HepG2 (cell line): Measurements from ENCODE around the gene SPTBN4. TPM values are rescaled to one million over a fixed set of nuclear protein-coding genes. Genes with fewer than 3 reads are reported as not detected.

ENCODE experiments used
- ETV6 ChIP-seq: sonication (generic); formaldehyde crosslinking; conservative IDR thresholded peaks from 2 replicates; pipeline ENCODE4 v1.4.0; 2020; ENCODE audit warnings: missing genetic modification reagents
- FOXC1 ChIP-seq: sonication (generic); formaldehyde crosslinking; IDR thresholded peaks from 2 replicates; pipeline ENCODE4 v1.8.0; 2022; ENCODE audit warnings: mild to moderate bottlenecking, missing genetic modification reagents, borderline replicate concordance
- HDAC6 ChIP-seq: fragments of 200-600 bp; sonication (generic); IDR thresholded peaks from 2 replicates; pipeline ENCODE4 v1.7.0; 2017; ENCODE audit warnings: mild to moderate bottlenecking, antibody characterized with exemption, low read length, low read depth
- HNRNPH1 ChIP-seq: fragments of 200-400 bp; formaldehyde crosslinking; optimal IDR thresholded peaks from 2 replicates; pipeline ENCODE3; 2017; ENCODE audit warnings: mild to moderate bottlenecking, low read depth, low read length
- KDM3A ChIP-seq: IDR thresholded peaks from 2 replicates; pipeline ENCODE4 v1.6.1; 2018; ENCODE audit warnings: low read depth, missing compliant biosample characterization
- KLF6 ChIP-seq: IDR thresholded peaks from 2 replicates; pipeline ENCODE4 v1.8.0; 2016; ENCODE audit warnings: missing biosample characterization, missing genetic modification reagents
- NFE2 ChIP-seq: sonication (generic); formaldehyde crosslinking; IDR thresholded peaks from 2 replicates; pipeline ENCODE4 v1.4.0; 2020; ENCODE audit warnings: missing genetic modification reagents
- NFRKB ChIP-seq: fragments of 450-650 bp; IDR thresholded peaks from 2 replicates; pipeline ENCODE4 v1.6.1; 2017
- NR2C2 ChIP-seq: sonication (generic); formaldehyde crosslinking; IDR thresholded peaks from 2 replicates; pipeline ENCODE4 v1.4.0; 2020; ENCODE audit warnings: missing genetic modification reagents, mild to moderate bottlenecking, moderate library complexity, borderline replicate concordance
- PAF1 ChIP-seq: IDR thresholded peaks from 2 replicates; pipeline ENCODE4 v1.6.1; 2016; ENCODE audit warnings: missing genetic modification reagents, missing compliant biosample characterization
- RARG ChIP-seq: sonication (generic); formaldehyde crosslinking; IDR thresholded peaks from 2 replicates; pipeline ENCODE4 v1.4.0; 2020; ENCODE audit warnings: low read depth, mild to moderate bottlenecking, missing genetic modification reagents
- SATB2 ChIP-seq: sonication (generic); formaldehyde crosslinking; IDR thresholded peaks from 2 replicates; pipeline ENCODE4 v1.5.0; 2020; ENCODE audit warnings: missing genetic modification reagents
- SP4 ChIP-seq: sonication (generic); formaldehyde crosslinking; IDR thresholded peaks from 2 replicates; pipeline ENCODE4 v1.8.1; 2023; ENCODE audit warnings: mild to moderate bottlenecking, missing genetic modification reagents
- STAT5B ChIP-seq: sonication (generic); formaldehyde crosslinking; IDR thresholded peaks from 2 replicates; pipeline ENCODE4 v1.4.0; 2020; ENCODE audit warnings: missing genetic modification reagents
- ZNF101 ChIP-seq: sonication (generic); formaldehyde crosslinking; IDR thresholded peaks from 2 replicates; pipeline ENCODE4 v1.4.0; 2020; ENCODE audit warnings: mild to moderate bottlenecking, low read depth, missing genetic modification reagents, borderline replicate concordance
- ZNF335 ChIP-seq: sonication (generic); formaldehyde crosslinking; IDR thresholded peaks from 2 replicates; pipeline ENCODE4 v1.4.0; 2020; ENCODE audit warnings: missing genetic modification reagents
- ZNF558 ChIP-seq: sonication (generic); formaldehyde crosslinking; IDR thresholded peaks from 2 replicates; pipeline ENCODE4 v1.9.0; 2022; ENCODE audit warnings: mild to moderate bottlenecking, missing genetic modification reagents, borderline replicate concordance
- ZNF577 ChIP-seq: sonication (generic); formaldehyde crosslinking; IDR thresholded peaks from 2 replicates; pipeline ENCODE4 v1.4.0; 2020; ENCODE audit warnings: mild to moderate bottlenecking, low read depth, missing genetic modification reagents, borderline replicate concordance
- ZNF720 ChIP-seq: sonication (generic); formaldehyde crosslinking; IDR thresholded peaks from 2 replicates; pipeline ENCODE4 v1.4.0; 2020; ENCODE audit warnings: missing genetic modification reagents
- ZNF780A ChIP-seq: sonication (generic); formaldehyde crosslinking; IDR thresholded peaks from 2 replicates; pipeline ENCODE4 v1.8.0; 2022; ENCODE audit warnings: mild to moderate bottlenecking, missing genetic modification reagents, moderate library complexity
- polyA plus RNA-seq, 8 experiments: library from polyadenylated mRNA; depleted of rRNA in 3 of 8; stranded (reverse) in 7 of 8; unstranded in 1 of 8; fragments of >200 nt; fragmentation: Illumina TruSeq in 4 of 8; extraction: Trizol in 4 of 8; gene quantifications; 2 replicates each; pipeline versions ENCODE4 v1.2.1 to v1.2.3, GENCODE V29; 2011 to 2016; ENCODE audit warnings: low read depth in 4 of 8, missing spikeins in 1 of 8, mixed read lengths in 1 of 8; ENCODE audit not compliant: insufficient read depth in 1 of 8
- total RNA-seq, 5 experiments: library from RNA; depleted of rRNA; stranded (reverse); fragments of >200 nt; fragmentation: Illumina TruSeq; extraction: Trizol; gene quantifications; 2 replicates each; pipeline ENCODE4 v1.2.3, GENCODE V29; 2016; ENCODE audit warnings: low read depth in 1 of 5
- TF ChIP-seq, protein P1 (sequence below): sonication (generic); formaldehyde crosslinking; IDR thresholded peaks from 2 replicates; pipeline ENCODE4 v1.4.0; 2020; ENCODE audit warnings: mild to moderate bottlenecking, missing genetic modification reagents
- TF ChIP-seq, protein P2 (sequence below): sonication (generic); formaldehyde crosslinking; IDR thresholded peaks from 2 replicates; pipeline ENCODE4 v1.4.0; 2020; ENCODE audit warnings: missing genetic modification reagents
- TF ChIP-seq, protein P3 (sequence below): sonication (generic); formaldehyde crosslinking; IDR thresholded peaks from 2 replicates; pipeline ENCODE4 v1.5.1; 2020; ENCODE audit warnings: mild to moderate bottlenecking, missing genetic modification reagents

SPTBN4 gene
- total and polyA plus RNA-seq, 2 of the 13 experiments (the other 11 are each of a cell fraction or from before 2014, with no cell fraction given) = 0.11 TPM

DNA sequence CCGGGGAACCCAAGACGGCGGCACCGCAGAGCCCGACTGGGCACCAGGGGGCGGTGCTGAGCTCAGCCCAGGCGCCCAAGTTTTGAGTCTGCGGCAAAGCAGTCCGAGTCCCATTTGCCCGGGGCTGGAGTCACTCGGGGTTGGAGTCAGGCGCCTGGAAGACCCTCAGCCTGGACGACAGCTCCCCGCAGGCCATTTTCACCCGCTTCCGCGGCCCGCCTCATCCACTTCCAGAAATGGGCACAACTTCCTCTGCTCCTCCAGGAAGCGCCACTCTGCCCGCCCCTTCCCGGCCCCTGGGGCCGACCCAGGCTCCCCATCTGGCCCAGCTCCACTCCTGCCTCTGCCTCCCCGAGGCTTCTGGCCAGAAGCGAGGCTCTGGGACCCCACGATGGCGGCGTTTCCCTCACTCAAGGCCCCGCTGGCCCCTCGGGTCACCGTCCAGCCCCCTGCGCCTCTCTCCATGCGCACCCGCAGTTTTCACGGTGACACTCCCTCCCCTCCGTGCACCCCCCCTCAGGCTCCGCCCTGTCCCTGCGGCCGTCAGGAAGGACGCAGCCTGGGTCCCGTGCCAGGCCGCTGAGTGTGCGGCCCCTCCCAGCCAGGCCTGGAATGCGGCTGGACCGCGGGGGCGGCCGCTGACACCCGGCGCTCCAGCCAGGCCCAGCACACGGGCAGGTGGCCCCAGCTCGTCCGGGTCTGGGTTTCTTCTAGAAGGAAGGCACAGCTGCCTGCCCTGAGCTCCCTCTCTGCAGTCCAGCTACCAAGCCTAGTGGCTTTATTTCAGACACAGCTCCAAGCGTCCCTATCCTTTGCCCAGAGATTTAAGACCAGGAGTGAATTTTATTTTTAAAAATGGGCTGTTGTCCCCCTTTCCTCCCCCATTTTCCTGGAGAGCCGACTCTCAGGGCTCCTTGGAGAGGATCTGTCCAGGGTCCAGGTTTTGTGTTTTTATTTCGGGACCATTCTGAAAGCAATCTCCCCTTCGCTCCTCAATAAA lies 45.7 kb upstream of the SPTBN4 start (continued):
- TF ChIP-seq NR2C2 (CRISPR knock-in tag) = no peak
- no peak for TF ChIP-seq ZNF577 (CRISPR knock-in tag)
- no peak for TF ChIP-seq HDAC6
- TF ChIP-seq, protein P1, sequence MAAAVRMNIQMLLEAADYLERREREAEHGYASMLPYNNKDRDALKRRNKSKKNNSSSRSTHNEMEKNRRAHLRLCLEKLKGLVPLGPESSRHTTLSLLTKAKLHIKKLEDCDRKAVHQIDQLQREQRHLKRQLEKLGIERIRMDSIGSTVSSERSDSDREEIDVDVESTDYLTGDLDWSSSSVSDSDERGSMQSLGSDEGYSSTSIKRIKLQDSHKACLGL (CRISPR knock-in tag) = peak; percentile 89
- peak; percentile 36; the same call in 1 of the 2 replicates for TF ChIP-seq KLF6
- no peak for TF ChIP-seq RARG (CRISPR knock-in tag)
- TF ChIP-seq ZNF720 (CRISPR knock-in tag) = no peak
- no peak for TF ChIP-seq NFRKB
- TF ChIP-seq HNRNPH1 = no peak
- no peak for TF ChIP-seq NFE2
- TF ChIP-seq ZNF101 (CRISPR knock-in tag) = no peak
- no peak for TF ChIP-seq ZNF780A (CRISPR knock-in tag)
- TF ChIP-seq ETV6 (CRISPR knock-in tag) = peak; percentile 82
- TF ChIP-seq SATB2 = no peak
- peak; percentile 86 for TF ChIP-seq SP4 (CRISPR knock-in tag)
- peak; percentile 69; the same call in 1 of the 2 replicates for TF ChIP-seq ZNF558
- TF ChIP-seq STAT5B = no peak
- TF ChIP-seq, protein P2, sequence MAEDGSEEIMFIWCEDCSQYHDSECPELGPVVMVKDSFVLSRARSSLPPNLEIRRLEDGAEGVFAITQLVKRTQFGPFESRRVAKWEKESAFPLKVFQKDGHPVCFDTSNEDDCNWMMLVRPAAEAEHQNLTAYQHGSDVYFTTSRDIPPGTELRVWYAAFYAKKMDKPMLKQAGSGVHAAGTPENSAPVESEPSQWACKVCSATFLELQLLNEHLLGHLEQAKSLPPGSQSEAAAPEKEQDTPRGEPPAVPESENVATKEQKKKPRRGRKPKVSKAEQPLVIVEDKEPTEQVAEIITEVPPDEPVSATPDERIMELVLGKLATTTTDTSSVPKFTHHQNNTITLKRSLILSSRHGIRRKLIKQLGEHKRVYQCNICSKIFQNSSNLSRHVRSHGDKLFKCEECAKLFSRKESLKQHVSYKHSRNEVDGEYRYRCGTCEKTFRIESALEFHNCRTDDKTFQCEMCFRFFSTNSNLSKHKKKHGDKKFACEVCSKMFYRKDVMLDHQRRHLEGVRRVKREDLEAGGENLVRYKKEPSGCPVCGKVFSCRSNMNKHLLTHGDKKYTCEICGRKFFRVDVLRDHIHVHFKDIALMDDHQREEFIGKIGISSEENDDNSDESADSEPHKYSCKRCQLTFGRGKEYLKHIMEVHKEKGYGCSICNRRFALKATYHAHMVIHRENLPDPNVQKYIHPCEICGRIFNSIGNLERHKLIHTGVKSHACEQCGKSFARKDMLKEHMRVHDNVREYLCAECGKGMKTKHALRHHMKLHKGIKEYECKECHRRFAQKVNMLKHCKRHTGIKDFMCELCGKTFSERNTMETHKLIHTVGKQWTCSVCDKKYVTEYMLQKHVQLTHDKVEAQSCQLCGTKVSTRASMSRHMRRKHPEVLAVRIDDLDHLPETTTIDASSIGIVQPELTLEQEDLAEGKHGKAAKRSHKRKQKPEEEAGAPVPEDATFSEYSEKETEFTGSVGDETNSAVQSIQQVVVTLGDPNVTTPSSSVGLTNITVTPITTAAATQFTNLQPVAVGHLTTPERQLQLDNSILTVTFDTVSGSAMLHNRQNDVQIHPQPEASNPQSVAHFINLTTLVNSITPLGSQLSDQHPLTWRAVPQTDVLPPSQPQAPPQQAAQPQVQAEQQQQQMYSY (CRISPR knock-in tag) = peak; percentile 58; the same call in 1 of the 2 replicates
- TF ChIP-seq, protein P3, sequence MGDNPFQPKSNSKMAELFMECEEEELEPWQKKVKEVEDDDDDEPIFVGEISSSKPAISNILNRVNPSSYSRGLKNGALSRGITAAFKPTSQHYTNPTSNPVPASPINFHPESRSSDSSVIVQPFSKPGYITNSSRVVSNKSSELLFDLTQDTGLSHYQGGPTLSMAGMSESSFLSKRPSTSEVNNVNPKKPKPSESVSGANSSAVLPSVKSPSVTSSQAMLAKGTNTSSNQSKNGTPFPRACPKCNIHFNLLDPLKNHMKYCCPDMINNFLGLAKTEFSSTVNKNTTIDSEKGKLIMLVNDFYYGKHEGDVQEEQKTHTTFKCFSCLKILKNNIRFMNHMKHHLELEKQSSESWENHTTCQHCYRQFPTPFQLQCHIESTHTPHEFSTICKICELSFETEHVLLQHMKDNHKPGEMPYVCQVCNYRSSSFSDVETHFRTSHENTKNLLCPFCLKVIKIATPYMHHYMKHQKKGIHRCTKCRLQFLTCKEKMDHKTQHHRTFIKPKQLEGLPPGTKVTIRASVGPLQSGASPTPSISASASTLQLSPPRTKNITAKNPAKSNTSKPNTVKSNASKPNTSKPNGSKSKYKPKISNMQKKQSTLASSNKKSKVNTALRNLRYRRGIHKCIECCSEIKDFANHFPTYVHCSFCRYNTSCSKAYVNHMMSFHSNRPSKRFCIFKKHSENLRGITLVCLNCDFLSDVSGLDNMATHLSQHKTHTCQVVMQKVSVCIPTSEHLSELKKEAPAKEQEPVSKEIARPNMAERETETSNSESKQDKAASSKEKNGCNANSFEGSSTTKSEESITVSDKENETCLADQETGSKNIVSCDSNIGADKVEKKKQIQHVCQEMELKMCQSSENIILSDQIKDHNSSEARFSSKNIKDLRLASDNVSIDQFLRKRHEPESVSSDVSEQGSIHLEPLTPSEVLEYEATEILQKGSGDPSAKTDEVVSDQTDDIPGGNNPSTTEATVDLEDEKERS (CRISPR knock-in tag) = no peak
- TF ChIP-seq ZNF335 (CRISPR knock-in tag) = no peak; the same call in 1 of the 2 replicates
- no peak for TF ChIP-seq PAF1
- peak; percentile 31; the same call in 1 of the 2 replicates for TF ChIP-seq KDM3A (CRISPR knock-in tag)
- peak; percentile 60; the same call in 1 of the 2 replicates for TF ChIP-seq FOXC1 (CRISPR knock-in tag)
